H1 (cell line): ENCODE measurements around the gene NCLN. TPM values are rescaled to one million over a fixed set of nuclear protein-coding genes. Genes with fewer than 3 reads are reported as not detected.

Source experiments
- CBX8 ChIP-seq: fragments of 300-800, 300-1000 bp; sonication (generic); IDR thresholded peaks from 2 replicates; pipeline ENCODE4 v1.7.1; 2016; ENCODE audit warnings: low read depth, low read length, borderline replicate concordance
- CTBP2 ChIP-seq: IDR thresholded peaks from 2 replicates; pipeline ENCODE4 v1.7.0; 2011; ENCODE audit warnings: borderline replicate concordance, mild to moderate bottlenecking, moderate library complexity, mixed read lengths, low read length; ENCODE audit not compliant: insufficient read depth, insufficient read length
- GABPA ChIP-seq: IDR thresholded peaks from 2 replicates; pipeline ENCODE4 v1.6.1; 2011; ENCODE audit warnings: mild to moderate bottlenecking, low read length, moderate library complexity, borderline replicate concordance; ENCODE audit not compliant: insufficient read depth
- RXRA ChIP-seq: IDR thresholded peaks from 2 replicates; pipeline ENCODE4 v1.6.1; 2011; ENCODE audit warnings: low read depth, mild to moderate bottlenecking, low read length, moderate library complexity; ENCODE audit not compliant: insufficient read depth
- SUZ12 ChIP-seq: fragments of 200-600 bp; sonication (generic); IDR thresholded peaks from 2 replicates; pipeline ENCODE4 v1.6.1; 2012; ENCODE audit warnings: mild to moderate bottlenecking, inconsistent platforms, low read length, moderate library complexity, mixed read lengths
- TEAD4 ChIP-seq: IDR thresholded peaks from 2 replicates; pipeline ENCODE4 v1.6.1; 2012; ENCODE audit warnings: low read depth, low read length, inconsistent platforms, mixed read lengths
- polyA plus RNA-seq, 7 experiments: library from polyadenylated mRNA; depleted of rRNA in 3 of 7; stranded (reverse) in 5 of 7; unstranded in 2 of 7; fragments of >200 nt in 5 of 7; fragments of 200-250 nt in 2 of 7; gene quantifications; 1 replicate in 5 of 7; 2 replicates in 1 of 7; 4 replicates in 1 of 7; pipeline versions ENCODE4 v1.2.1 to v1.2.3, GENCODE V29; 2011 to 2013; ENCODE audit warnings: missing spikeins in 2 of 7, mixed read lengths in 2 of 7
- total RNA-seq: library from RNA; stranded (reverse); fragmentation: NEBNext Ultra II Directional; extraction: Animal tissue kit (Norgen Biotek cat#: 25700); gene quantifications from 2 replicates; pipeline ENCODE4 v1.2.1, GENCODE V29; 2021
- TF ChIP-seq, protein P1 (sequence below): fragments of 300-600 bp; sonication (generic); IDR thresholded peaks from 2 replicates; pipeline ENCODE4 v1.7.1; 2012; ENCODE audit warnings: low read length, moderate library complexity, mild to moderate bottlenecking, inconsistent platforms; ENCODE audit not compliant: insufficient replicate concordance
- TF ChIP-seq, protein P2 (sequence below): IDR thresholded peaks from 2 replicates; pipeline ENCODE4 v1.6.1; 2011; ENCODE audit warnings: low read length, improper control_type of control experiment

Gene NCLN
- total and polyA plus RNA-seq, 2 of the 8 experiments (the other 6 are each of a cell fraction or from before 2014, with no cell fraction given): 89.2 to 103 TPM

DNA sequence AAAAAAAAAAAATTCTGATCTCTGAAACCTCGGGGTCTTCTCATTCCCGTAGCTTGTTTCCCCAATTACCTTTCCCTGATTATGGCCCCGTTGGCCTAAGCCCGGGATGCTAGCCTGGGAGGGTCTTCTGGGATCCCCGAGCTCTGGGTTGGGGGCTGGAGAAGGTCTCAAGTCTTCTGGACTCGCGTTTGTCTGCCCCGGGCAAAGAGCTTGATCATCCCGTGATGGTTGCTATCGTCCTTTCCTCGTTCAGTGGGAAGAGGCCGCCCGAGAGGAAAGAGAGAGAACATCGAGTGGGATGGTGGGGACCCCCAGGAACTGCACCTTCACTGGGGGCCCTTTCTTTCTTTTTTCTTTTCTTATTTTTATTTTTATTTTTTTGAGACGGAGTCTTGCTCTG is 47.5 kb upstream of the NCLN start (continued):
- TF ChIP-seq, protein P1, sequence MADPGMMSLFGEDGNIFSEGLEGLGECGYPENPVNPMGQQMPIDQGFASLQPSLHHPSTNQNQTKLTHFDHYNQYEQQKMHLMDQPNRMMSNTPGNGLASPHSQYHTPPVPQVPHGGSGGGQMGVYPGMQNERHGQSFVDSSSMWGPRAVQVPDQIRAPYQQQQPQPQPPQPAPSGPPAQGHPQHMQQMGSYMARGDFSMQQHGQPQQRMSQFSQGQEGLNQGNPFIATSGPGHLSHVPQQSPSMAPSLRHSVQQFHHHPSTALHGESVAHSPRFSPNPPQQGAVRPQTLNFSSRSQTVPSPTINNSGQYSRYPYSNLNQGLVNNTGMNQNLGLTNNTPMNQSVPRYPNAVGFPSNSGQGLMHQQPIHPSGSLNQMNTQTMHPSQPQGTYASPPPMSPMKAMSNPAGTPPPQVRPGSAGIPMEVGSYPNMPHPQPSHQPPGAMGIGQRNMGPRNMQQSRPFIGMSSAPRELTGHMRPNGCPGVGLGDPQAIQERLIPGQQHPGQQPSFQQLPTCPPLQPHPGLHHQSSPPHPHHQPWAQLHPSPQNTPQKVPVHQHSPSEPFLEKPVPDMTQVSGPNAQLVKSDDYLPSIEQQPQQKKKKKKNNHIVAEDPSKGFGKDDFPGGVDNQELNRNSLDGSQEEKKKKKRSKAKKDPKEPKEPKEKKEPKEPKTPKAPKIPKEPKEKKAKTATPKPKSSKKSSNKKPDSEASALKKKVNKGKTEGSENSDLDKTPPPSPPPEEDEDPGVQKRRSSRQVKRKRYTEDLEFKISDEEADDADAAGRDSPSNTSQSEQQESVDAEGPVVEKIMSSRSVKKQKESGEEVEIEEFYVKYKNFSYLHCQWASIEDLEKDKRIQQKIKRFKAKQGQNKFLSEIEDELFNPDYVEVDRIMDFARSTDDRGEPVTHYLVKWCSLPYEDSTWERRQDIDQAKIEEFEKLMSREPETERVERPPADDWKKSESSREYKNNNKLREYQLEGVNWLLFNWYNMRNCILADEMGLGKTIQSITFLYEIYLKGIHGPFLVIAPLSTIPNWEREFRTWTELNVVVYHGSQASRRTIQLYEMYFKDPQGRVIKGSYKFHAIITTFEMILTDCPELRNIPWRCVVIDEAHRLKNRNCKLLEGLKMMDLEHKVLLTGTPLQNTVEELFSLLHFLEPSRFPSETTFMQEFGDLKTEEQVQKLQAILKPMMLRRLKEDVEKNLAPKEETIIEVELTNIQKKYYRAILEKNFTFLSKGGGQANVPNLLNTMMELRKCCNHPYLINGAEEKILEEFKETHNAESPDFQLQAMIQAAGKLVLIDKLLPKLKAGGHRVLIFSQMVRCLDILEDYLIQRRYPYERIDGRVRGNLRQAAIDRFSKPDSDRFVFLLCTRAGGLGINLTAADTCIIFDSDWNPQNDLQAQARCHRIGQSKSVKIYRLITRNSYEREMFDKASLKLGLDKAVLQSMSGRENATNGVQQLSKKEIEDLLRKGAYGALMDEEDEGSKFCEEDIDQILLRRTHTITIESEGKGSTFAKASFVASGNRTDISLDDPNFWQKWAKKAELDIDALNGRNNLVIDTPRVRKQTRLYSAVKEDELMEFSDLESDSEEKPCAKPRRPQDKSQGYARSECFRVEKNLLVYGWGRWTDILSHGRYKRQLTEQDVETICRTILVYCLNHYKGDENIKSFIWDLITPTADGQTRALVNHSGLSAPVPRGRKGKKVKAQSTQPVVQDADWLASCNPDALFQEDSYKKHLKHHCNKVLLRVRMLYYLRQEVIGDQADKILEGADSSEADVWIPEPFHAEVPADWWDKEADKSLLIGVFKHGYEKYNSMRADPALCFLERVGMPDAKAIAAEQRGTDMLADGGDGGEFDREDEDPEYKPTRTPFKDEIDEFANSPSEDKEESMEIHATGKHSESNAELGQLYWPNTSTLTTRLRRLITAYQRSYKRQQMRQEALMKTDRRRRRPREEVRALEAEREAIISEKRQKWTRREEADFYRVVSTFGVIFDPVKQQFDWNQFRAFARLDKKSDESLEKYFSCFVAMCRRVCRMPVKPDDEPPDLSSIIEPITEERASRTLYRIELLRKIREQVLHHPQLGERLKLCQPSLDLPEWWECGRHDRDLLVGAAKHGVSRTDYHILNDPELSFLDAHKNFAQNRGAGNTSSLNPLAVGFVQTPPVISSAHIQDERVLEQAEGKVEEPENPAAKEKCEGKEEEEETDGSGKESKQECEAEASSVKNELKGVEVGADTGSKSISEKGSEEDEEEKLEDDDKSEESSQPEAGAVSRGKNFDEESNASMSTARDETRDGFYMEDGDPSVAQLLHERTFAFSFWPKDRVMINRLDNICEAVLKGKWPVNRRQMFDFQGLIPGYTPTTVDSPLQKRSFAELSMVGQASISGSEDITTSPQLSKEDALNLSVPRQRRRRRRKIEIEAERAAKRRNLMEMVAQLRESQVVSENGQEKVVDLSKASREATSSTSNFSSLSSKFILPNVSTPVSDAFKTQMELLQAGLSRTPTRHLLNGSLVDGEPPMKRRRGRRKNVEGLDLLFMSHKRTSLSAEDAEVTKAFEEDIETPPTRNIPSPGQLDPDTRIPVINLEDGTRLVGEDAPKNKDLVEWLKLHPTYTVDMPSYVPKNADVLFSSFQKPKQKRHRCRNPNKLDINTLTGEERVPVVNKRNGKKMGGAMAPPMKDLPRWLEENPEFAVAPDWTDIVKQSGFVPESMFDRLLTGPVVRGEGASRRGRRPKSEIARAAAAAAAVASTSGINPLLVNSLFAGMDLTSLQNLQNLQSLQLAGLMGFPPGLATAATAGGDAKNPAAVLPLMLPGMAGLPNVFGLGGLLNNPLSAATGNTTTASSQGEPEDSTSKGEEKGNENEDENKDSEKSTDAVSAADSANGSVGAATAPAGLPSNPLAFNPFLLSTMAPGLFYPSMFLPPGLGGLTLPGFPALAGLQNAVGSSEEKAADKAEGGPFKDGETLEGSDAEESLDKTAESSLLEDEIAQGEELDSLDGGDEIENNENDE: no peak
- no peak for TF ChIP-seq CBX8
- TF ChIP-seq GABPA: no peak
- TF ChIP-seq TEAD4: no peak
- TF ChIP-seq RXRA: no peak
- no peak for TF ChIP-seq CTBP2
- TF ChIP-seq, protein P2, sequence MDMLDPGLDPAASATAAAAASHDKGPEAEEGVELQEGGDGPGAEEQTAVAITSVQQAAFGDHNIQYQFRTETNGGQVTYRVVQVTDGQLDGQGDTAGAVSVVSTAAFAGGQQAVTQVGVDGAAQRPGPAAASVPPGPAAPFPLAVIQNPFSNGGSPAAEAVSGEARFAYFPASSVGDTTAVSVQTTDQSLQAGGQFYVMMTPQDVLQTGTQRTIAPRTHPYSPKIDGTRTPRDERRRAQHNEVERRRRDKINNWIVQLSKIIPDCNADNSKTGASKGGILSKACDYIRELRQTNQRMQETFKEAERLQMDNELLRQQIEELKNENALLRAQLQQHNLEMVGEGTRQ: no peak
- no peak for TF ChIP-seq SUZ12
